Right ventricle myocardium inferior (tissue), 1 donor: ENCODE results near the gene PTPRD. TPM values are rescaled to one million over a fixed set of nuclear protein-coding genes. Genes with fewer than 3 reads are reported as not detected.

Experiments
- ATAC-seq: fragments of 200-7000 bp; cut with Tn5 transposase; one replicate; pipeline ENCODE4 v1.9.1; 2020; ENCODE audit warnings: mild to moderate bottlenecking, moderate library complexity
- DNase-seq: peaks from one replicate; pipeline ENCODE4 v3.0.0; 2021; ENCODE audit errors: missing footprints
- intact Hi-C: fragments of 100-400 bp; cut with DNase I; formaldehyde crosslinking; loops from one replicate; pipeline ENCODE4 v1.11.0; 2022
- total RNA-seq: library from RNA; stranded (reverse); fragmentation: NEBNext Ultra II Directional; extraction: Animal tissue kit (Norgen Biotek cat#: 25700); gene quantifications from one replicate; pipeline ENCODE4 v1.2.1, GENCODE V29; 2021
- donor health status: DM: no; HTN: yes; CAD: no; lungs with severe emphysema.

Gene PTPRD
- total RNA-seq, 1 donor from 2014 or later, result 13.3 TPM

- intact Hi-C loops, result no loop called here
- DNase-seq (no peak), ATAC-seq (no peak)
Observed at GRCh38 chr9:8448226-8448625, 2164.6 kb downstream of the PTPRD start.

- ATAC-seq, result no peak
- DNase-seq, result no peak
- intact Hi-C loops, result no loop called here
Observed at GRCh38 chr9:8447601-8448000, 2165.2 kb downstream of the PTPRD start.

GRCh38 chr9:8437876-8438275, 2174.9 kb downstream of the PTPRD start:
- no peak for DNase-seq
- no peak for ATAC-seq
- intact Hi-C loops, result no loop called here

- no peak for DNase-seq
- ATAC-seq, result no peak
- intact Hi-C loops, result no loop called here
Observed at GRCh38 chr9:8437259-8437658, 2175.5 kb downstream of the PTPRD start.

- ATAC-seq, result no peak
- no peak for DNase-seq
- intact Hi-C loops, result no loop called here
Observed at GRCh38 chr9:8436786-8437185, 2176.0 kb downstream of the PTPRD start.

- intact Hi-C loops, result no loop called here
- no peak for ATAC-seq
Observed at GRCh38 chr9:8434621-8435020, 2178.2 kb downstream of the PTPRD start.

GRCh38 chr9:8432224-8432623, 2180.6 kb downstream of the PTPRD start:
- intact Hi-C loops, result no loop called here
- DNase-seq (no peak), ATAC-seq (no peak)

More at GRCh38 chr9:8434621-8435020, 2178.2 kb downstream of the PTPRD start:
- no peak for DNase-seq

GRCh38 chr9:8431505-8431904, 2181.3 kb downstream of the PTPRD start:
- intact Hi-C loops, result no loop called here
- no peak for ATAC-seq

GRCh38 chr9:8430945-8431344, 2181.9 kb downstream of the PTPRD start:
- ATAC-seq, result no peak
- intact Hi-C loops, result no loop called here
- DNase-seq, result no peak

More at GRCh38 chr9:8431505-8431904, 2181.3 kb downstream of the PTPRD start:
- no peak for DNase-seq

- intact Hi-C loops, result no loop called here
- ATAC-seq (no peak), DNase-seq (no peak)
Observed at GRCh38 chr9:8429768-8430167, 2183.0 kb downstream of the PTPRD start.

- intact Hi-C loops, result no loop called here
- ATAC-seq, result no peak
Observed at GRCh38 chr9:8429157-8429556, 2183.6 kb downstream of the PTPRD start.

GRCh38 chr9:8428389-8428788, 2184.4 kb downstream of the PTPRD start:
- ATAC-seq (no peak), DNase-seq (no peak)
- intact Hi-C loops, result no loop called here

More at GRCh38 chr9:8429157-8429556, 2183.6 kb downstream of the PTPRD start:
- DNase-seq, result no peak

GRCh38 chr9:8424786-8425410, 2187.9 kb downstream of the PTPRD start:
- DNase-seq (no peak), ATAC-seq (no peak)
- intact Hi-C loops, result no loop called here

GRCh38 chr9:8420416-8420815, 2192.4 kb downstream of the PTPRD start:
- intact Hi-C loops, result no loop called here
- ATAC-seq, result no peak
- DNase-seq, result no peak

GRCh38 chr9:8419596-8420275, 2193.1 kb downstream of the PTPRD start:
- intact Hi-C loops, result no loop called here
- ATAC-seq, result no peak
- DNase-seq, result no peak

GRCh38 chr9:8417341-8417740, 2195.5 kb downstream of the PTPRD start:
- no peak for ATAC-seq
- no peak for DNase-seq
- intact Hi-C loops, result no loop called here

GRCh38 chr9:8412327-8412726, 2200.5 kb downstream of the PTPRD start:
- DNase-seq (no peak), ATAC-seq (no peak)
- intact Hi-C loops, result no loop called here

GRCh38 chr9:8408575-8409190, 2204.1 kb downstream of the PTPRD start:
- ATAC-seq (no peak), DNase-seq (no peak)
- intact Hi-C loops, result no loop called here

GRCh38 chr9:8401961-8402705, 2210.7 kb downstream of the PTPRD start:
- DNase-seq (no peak), ATAC-seq (no peak)
- intact Hi-C loops, result no loop called here

GRCh38 chr9:8400378-8400777, 2212.4 kb downstream of the PTPRD start:
- ATAC-seq (no peak), DNase-seq (no peak)
- intact Hi-C loops, result no loop called here
